Pulmonary artery endothelial cell (primary cell): ENCODE measurements around the gene PROB1. TPM values are rescaled to one million over a fixed set of nuclear protein-coding genes. Genes with fewer than 3 reads are reported as not detected.
"Not testable (repeated sequence)": the region's sequence is repeated elsewhere in the genome, so short reads cannot be mapped to it uniquely, and the experiment has no call there.

ENCODE experiments used
- DNase-seq: peaks from one replicate; pipeline ENCODE4 v3.0.0-alpha.2; 2011; ENCODE audit warnings: low read depth, low spot score
- total RNA-seq: library from RNA; depleted of rRNA; stranded (reverse); fragments of >200 nt; gene quantifications from 2 replicates; pipeline ENCODE4 v1.2.3, GENCODE V29; 2014

The PROB1 gene
- 0.79 and 2.5 TPM in 2 replicates for total RNA-seq

DNA sequence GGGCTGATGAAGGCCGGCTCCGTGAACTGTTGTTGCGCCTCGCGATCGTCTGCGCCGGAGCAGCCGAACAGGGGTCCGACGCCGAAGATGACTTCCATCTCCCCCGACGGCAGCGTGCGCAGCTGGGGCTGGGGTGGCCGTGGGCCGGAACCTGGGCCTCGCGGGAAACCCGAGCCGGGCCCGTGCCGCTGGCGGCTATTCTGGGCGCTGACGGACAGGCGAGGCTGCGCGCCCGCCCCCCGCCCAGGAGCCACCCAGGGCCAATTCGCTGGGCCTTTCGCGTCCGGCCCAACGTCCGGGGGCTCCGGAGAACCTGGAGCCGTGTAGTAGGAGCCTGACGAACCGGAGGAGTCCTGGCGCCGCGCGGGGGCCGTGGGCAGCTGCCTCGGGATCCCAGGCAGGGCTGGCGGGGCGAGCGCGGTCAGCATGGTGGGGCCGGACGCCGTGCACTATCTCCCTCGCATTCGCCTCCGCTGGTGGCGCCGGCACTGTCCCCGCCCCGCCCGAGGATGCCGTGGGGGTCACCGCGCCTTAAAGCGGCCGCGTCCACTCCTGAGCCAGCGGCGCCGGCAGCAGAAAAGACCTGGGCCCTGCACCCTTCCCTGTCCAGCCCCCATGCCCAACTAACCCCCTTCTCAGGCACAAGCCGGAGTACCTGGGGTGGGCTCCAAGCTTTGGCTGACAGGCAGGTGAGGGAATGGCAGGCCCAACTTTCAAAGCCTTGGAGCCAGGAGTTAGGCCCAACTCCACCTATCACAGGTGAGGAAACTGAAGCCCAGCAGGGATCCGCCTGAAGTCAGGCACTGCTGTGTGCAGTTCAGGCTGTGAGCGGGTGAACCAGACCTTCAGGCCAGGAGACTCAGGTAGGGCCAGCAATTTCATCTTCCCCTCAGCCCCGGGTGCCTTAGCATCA is at the start of gene PROB1:
Gene PROB1 (minus strand): TSS at position 451 of the 913 bp plus-strand sequence. CDS start 23 bp downstream, at position 428.
- DNase-seq: no peak

DNA sequence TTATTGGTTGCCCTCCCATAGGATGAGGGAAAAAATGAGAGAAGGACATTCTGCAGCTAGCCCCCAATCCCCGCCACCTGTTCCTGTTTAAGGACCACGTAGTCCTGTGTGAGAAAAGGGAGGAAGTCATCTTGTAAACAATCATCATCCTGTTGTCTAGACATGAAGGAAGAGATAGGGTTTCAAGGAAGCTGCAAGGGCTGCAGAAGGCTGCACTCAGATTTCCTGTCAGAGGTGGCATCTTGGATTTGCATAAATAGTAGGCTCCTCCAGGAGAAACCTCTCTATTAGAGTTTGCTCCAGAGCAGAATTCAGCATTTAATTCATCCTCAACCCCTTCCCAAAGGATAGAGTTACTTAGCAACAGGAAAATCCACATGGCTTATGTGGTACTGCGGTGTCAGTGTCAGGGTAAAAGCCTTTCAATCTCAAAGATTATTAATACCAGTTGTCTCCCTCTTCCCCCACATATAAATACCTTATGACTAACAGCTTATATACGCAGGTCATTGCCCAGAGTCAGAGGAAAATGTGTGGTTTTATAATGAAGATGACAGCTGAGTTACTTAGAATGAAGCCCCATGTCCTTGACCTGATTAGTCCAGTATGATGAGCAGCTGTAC is 49.0 kb upstream of the PROB1 start:
- no peak for DNase-seq

- not testable (repeated sequence) for DNase-seq
These were observed 45.5 kb upstream of the PROB1 start for GRCh38 chr5:139440416-139440815.

- DNase-seq: no peak
These were observed 44.4 kb upstream of the PROB1 start, which contains the start of gene DNAJC18 for GRCh38 chr5:139439013-139439903. Gene DNAJC18, minus strand, starts transcription at chr5:139439525. Its CDS starts 80 bp downstream, at chr5:139439445.

GRCh38 chr5:139438707-139439012 is 43.8 kb upstream of the PROB1 start:
- DNase-seq: no peak

GRCh38 chr5:139435676-139436075 is 40.8 kb upstream of the PROB1 start:
- DNase-seq: no peak

- DNase-seq: no peak
These were observed 36.8 kb upstream of the PROB1 start for GRCh38 chr5:139431706-139432105.

- no peak for DNase-seq
These were observed 35.1 kb upstream of the PROB1 start for GRCh38 chr5:139430015-139430414.

DNA sequence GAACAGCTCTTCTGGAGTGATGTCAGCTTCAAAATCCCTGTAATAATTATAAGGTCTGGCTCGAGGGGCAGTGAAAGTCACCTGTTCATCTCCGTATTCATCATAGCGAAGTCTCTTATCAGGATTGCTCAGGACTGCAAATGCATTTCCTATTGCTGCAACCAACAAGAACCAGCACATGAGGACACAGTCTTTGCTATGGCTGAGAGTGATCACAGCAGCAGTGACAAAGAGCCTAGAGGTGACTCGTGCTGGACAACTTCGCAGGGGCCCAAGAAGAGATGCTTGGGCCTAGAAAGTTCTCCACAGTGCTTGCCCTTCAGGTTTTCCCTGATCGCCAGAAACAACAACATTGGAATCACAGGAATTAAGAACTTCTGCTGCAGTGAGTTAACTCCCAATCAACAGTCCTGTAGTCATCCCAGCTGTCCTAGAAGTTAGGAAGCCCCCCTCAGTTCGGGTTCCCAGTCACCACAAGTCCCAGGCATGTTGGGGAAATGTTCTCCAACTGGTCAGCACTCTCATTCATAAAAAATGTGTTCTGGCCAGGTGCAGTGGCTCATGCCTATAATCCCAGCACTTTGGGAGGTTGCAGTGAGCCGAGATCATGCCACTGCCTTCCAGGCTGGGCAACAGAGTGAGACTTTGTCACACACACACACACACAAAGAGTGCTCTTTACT is 31.4 kb upstream of the PROB1 start:
- DNase-seq: no peak

DNA sequence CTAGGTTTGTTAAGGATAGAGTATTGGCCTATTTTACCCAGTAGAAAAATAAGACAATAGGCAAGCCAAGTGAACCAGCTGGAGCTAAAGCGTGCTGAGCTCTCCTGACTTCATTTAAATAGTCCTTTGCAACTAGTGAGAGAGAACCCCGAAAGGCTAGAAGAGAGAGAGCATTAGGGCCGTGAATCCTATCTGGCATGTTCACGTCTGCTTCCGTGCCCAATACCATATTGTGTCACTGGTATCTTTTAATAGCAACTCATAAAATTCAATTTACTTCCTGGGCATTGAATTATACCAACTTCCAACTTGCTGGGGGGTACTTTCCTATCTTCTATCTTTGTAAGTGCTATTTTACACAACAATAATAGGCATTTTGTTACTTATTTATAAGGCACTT is 30.6 kb upstream of the PROB1 start:
- DNase-seq: no peak

DNA sequence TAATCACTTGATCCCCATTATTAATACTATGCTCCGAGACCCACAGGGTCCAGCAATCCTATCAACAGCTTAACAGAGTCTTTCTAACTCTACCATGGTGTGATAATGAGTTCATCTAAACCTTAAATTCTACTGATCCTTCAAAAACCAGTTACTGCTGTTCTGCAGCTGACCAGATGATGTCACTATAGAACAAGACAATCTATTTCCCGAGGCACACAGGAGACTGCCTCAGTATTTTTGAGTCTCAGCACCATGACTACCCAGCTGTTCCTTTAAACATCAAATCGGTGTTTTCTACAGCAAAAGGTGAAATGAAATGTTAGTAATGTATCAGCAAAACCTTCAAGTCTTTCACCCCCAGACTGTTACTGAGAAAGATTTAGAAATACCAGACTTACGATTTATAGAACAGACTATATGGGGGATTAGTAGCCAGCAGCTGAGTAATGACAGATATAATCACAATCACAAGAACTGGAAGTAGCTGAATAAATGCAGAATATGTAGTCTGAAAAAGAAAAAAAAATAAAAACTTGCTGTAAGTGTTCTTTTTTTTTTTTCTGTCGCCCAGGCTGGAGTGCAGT is 27.5 kb upstream of the PROB1 start:
- DNase-seq: peak; percentile 43

GRCh38 chr5:139419226-139420192 is 24.6 kb upstream of the PROB1 start:
- no peak for DNase-seq

DNA sequence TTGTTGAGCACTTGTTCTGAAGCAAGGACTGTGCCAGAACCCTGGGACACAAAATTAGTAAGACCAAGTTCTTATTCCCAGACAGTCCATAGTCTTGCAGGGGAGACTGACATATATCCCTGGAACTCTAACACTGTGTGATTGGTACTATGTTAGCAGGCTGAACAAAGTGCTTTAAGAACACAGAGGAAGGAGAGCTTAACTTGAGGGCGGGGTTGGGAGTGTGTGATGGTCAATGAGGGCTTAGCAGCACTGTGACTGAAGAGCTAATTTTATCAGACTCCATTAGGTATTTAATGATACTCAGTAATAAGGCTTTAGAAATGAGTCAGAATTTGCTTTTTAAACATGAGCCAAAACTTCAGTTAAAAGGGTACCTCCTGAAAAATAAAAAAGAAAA is 23.9 kb upstream of the PROB1 start:
- DNase-seq: no peak

DNA sequence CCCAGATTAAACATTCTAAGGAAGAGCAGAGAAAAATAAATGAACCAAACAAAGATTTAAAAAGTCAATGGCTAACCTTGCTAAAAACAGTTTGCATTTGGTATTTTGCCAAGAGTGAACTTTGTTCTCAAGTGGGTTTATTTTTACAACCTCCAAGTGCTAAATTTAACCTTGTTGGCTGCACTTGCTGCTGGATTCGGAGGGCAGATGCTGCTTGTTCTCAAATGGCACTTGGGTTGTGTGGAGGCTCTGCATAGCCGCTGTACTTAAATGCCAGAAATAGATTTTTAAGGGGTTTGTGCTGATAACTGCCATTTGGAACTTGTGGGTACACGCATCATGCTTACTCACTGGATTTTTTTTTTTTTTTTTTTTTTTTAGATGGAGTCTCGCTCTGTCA is 22.3 kb upstream of the PROB1 start:
- no peak for DNase-seq

- no peak for DNase-seq
These were observed 21.7 kb upstream of the PROB1 start for GRCh38 chr5:139416651-139417050.

DNA sequence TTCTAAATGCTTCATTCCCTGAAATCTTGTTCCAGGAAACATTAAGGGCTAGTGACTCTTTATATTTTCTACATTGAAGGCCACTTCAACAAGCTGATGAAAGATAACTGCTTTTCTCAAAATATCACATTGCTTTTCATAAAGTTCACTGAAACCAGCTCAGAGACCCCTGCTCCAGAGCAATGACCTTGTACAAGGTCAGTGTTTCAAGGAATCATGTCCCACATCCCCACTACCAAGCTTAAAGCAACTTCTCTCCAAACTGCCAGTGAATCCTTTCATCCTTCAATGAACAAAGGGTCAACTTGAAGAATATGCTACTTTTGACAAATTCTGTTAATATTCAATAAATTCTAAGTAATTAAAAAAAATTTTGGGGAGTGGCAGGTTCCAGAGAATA is 21.0 kb upstream of the PROB1 start:
- DNase-seq: no peak

GRCh38 chr5:139415221-139415861 is 20.4 kb upstream of the PROB1 start:
- no peak for DNase-seq

DNA sequence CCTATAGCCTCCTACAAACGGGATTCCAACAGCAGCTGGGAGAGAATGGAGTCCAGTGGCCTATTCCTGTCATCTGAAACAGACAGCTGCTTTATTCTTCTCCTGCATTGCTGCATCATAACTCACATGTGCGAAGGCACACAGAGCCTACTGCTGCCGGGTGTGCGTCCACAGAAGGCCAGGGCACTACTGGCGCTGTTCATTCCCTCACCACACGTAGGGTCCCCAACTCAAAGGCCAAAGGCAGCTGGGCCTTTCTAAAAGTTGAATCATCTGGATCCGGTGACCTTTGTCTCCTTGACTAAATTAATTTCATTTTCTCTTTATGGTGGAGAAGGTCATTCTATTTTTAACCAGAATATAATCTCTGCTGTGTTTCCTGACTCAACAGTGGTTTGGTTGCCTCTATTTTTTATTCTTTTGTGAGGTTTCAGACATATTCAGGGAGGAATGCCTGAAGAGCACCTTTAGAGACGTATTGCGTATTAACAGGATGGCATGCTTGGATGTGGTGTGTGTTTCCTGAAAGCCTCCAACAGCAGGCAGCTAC is 19.8 kb upstream of the PROB1 start:
- no peak for DNase-seq

- DNase-seq: no peak
These were observed 19.1 kb upstream of the PROB1 start for GRCh38 chr5:139413963-139414362.
